ENCODE measurements around the gene EARS2. TPM values are rescaled to one million over a fixed set of nuclear protein-coding genes. Genes with fewer than 3 reads are reported as not detected.

The EARS2 gene
- total RNA-seq, 1 donor from 2014 or later = 16.8 TPM

- Histone ChIP-seq H3K9me3 (no peaks in the 10 kb centered on the region), H3K36me3 (peaks cover 5 to 27% of the 10 kb centered on the region in 2 donors), H3K27me3 (no peaks in the 10 kb centered on the region), H3K4me3 (no peak overlapping the region), H3K4me1 (no peaks in the 10 kb centered on the region), H3K27ac (no peak overlapping the region)
- intact Hi-C loops (cut with DNase I) = no loop called here
- no peak for DNase-seq (ENCODE audit: low spot score in 2 of 2)
- TF ChIP-seq, protein P1, sequence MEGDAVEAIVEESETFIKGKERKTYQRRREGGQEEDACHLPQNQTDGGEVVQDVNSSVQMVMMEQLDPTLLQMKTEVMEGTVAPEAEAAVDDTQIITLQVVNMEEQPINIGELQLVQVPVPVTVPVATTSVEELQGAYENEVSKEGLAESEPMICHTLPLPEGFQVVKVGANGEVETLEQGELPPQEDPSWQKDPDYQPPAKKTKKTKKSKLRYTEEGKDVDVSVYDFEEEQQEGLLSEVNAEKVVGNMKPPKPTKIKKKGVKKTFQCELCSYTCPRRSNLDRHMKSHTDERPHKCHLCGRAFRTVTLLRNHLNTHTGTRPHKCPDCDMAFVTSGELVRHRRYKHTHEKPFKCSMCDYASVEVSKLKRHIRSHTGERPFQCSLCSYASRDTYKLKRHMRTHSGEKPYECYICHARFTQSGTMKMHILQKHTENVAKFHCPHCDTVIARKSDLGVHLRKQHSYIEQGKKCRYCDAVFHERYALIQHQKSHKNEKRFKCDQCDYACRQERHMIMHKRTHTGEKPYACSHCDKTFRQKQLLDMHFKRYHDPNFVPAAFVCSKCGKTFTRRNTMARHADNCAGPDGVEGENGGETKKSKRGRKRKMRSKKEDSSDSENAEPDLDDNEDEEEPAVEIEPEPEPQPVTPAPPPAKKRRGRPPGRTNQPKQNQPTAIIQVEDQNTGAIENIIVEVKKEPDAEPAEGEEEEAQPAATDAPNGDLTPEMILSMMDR (IDR thresholded peaks at IDR 0.05) = no peak
Measured at GRCh38 chr16:23518435-23518891, 38.7 kb downstream of the EARS2 start.

- TF ChIP-seq, protein P1 (IDR thresholded peaks at IDR 0.05) = no peak
- intact Hi-C loops (cut with DNase I) = no loop called here
- DNase-seq (ENCODE audit: low spot score in 2 of 2) = no peak
- Histone ChIP-seq H3K4me3 (no peak overlapping the region), H3K27me3 (no peaks in the 10 kb centered on the region), H3K36me3 (peaks cover 0 to 8% of the 10 kb centered on the region in 2 donors), H3K27ac (no peak overlapping the region), H3K4me1 (no peaks in the 10 kb centered on the region), H3K9me3 (no peaks in the 10 kb centered on the region)
Measured at GRCh38 chr16:23516366-23517137, 40.6 kb downstream of the EARS2 start.

- TF ChIP-seq, protein P1 (IDR thresholded peaks at IDR 0.05) = no peak
- Histone ChIP-seq H3K9me3 (no peaks in the 10 kb centered on the region), H3K27me3 (no peaks in the 10 kb centered on the region), H3K36me3 (peaks cover 0 to 8% of the 10 kb centered on the region in 2 donors), H3K4me3 (no peak overlapping the region), H3K4me1 (no peaks in the 10 kb centered on the region), H3K27ac (no peak overlapping the region)
- DNase-seq (ENCODE audit: low spot score in 2 of 2) = no peak
- intact Hi-C loops (cut with DNase I) = no loop called here
Measured at GRCh38 chr16:23515881-23516280, 41.3 kb downstream of the EARS2 start.

GRCh38 chr16:23514381-23515152 lies 42.6 kb downstream of the EARS2 start:
- no peaks in the 10 kb centered on the region for H3K27me3 ChIP-seq
- TF ChIP-seq, protein P1 (IDR thresholded peaks at IDR 0.05) = no peak
- H3K9me3 ChIP-seq = no peaks in the 10 kb centered on the region
- no peak overlapping the region for H3K27ac ChIP-seq
- no peaks in the 10 kb centered on the region for H3K4me1 ChIP-seq
- no peak for DNase-seq (ENCODE audit: low spot score in 2 of 2)
- intact Hi-C loops (cut with DNase I) = no loop called here
- peaks cover 0 to 8% of the 10 kb centered on the region in 2 donors for H3K36me3 ChIP-seq
- no peak overlapping the region for H3K4me3 ChIP-seq

GRCh38 chr16:23512168-23512695 lies 44.9 kb downstream of the EARS2 start:
- DNase-seq (ENCODE audit: low spot score in 2 of 2) = no peak
- TF ChIP-seq, protein P1 (IDR thresholded peaks at IDR 0.05) = no peak
- intact Hi-C loops (cut with DNase I) = no loop called here
- Histone ChIP-seq H3K36me3 (peaks cover 0 to 4% of the 10 kb centered on the region in 2 donors), H3K27ac (no peak overlapping the region), H3K4me1 (peaks cover 0 to 10% of the 10 kb centered on the region in 2 donors), H3K27me3 (no peaks in the 10 kb centered on the region), H3K9me3 (no peaks in the 10 kb centered on the region), H3K4me3 (no peak overlapping the region)

Measured in ascending aorta (tissue), 2 donors.